Erythroblast (primary cell): ENCODE data around the gene CCDC138.

Experiments used
- GATA1 ChIP-seq: IDR thresholded peaks from 2 replicates; pipeline ENCODE4 v1.6.1; 2011; ENCODE audit warnings: low read depth, mild to moderate bottlenecking, control low read depth, low read length, moderate library complexity
- POLR2A ChIP-seq: IDR thresholded peaks from 2 replicates; pipeline ENCODE4 v1.6.1; 2011; ENCODE audit warnings: mild to moderate bottlenecking, low read length

- TF ChIP-seq POLR2A (no peak), GATA1 (no peak)
Observed at GRCh38 chr2:108825254-108825653, 38.7 kb downstream of the CCDC138 start.
